Endothelial cell (in vitro differentiated cells): ENCODE data around the gene SLTM. TPM values are rescaled to one million over a fixed set of nuclear protein-coding genes. Genes with fewer than 3 reads are reported as not detected.
"Not testable (repeated sequence)": the region's sequence is repeated elsewhere in the genome, so short reads cannot be mapped to it uniquely, and the experiment has no call there.

ENCODE experiments used
- DNase-seq: peaks from one replicate; pipeline ENCODE4 v3.0.0; 2021; ENCODE audit warnings: low spot score
- H3K27ac Mint-ChIP-seq: one replicate; pipeline ENCODE4 v1.8.0; 2021; ENCODE audit warnings: mixed read lengths, inconsistent platforms; ENCODE audit not compliant: unreplicated experiment
- H3K27me3 Mint-ChIP-seq: one replicate; pipeline ENCODE4 v1.8.0; 2021; ENCODE audit warnings: mild to moderate bottlenecking, moderate library complexity, mixed read lengths, inconsistent platforms; ENCODE audit not compliant: unreplicated experiment
- H3K36me3 Mint-ChIP-seq: one replicate; pipeline ENCODE4 v1.8.0; 2021; ENCODE audit warnings: mild to moderate bottlenecking, low read depth, mixed read lengths, inconsistent platforms; ENCODE audit not compliant: unreplicated experiment
- H3K4me1 Mint-ChIP-seq: one replicate; pipeline ENCODE4 v1.8.0; 2021; ENCODE audit warnings: mild to moderate bottlenecking, mixed read lengths, inconsistent platforms; ENCODE audit not compliant: unreplicated experiment
- H3K4me3 Mint-ChIP-seq: one replicate; pipeline ENCODE4 v1.8.0; 2021; ENCODE audit warnings: mild to moderate bottlenecking, mixed read lengths, inconsistent platforms; ENCODE audit not compliant: unreplicated experiment
- H3K9me3 Mint-ChIP-seq: one replicate; pipeline ENCODE4 v1.8.0; 2021; ENCODE audit warnings: mixed read lengths, inconsistent platforms; ENCODE audit not compliant: unreplicated experiment
- total RNA-seq: library from RNA; stranded (reverse); fragmentation: NEBNext Ultra II Directional; extraction: Animal tissue kit (Norgen Biotek cat#: 25700); gene quantifications from one replicate; pipeline ENCODE4 v1.2.1, GENCODE V29; 2021; ENCODE audit not compliant: unreplicated experiment
- TF ChIP-seq, protein P1 (sequence below): fragments of 200-600 bp; sonication (generic); IDR thresholded peaks from one replicate; pipeline ENCODE4 v1.5.0; 2021; ENCODE audit warnings: antibody characterized with exemption; ENCODE audit not compliant: unreplicated experiment

The SLTM gene
- total RNA-seq, 1 donor from 2014 or later: 71.9 TPM

- TF ChIP-seq, protein P1, sequence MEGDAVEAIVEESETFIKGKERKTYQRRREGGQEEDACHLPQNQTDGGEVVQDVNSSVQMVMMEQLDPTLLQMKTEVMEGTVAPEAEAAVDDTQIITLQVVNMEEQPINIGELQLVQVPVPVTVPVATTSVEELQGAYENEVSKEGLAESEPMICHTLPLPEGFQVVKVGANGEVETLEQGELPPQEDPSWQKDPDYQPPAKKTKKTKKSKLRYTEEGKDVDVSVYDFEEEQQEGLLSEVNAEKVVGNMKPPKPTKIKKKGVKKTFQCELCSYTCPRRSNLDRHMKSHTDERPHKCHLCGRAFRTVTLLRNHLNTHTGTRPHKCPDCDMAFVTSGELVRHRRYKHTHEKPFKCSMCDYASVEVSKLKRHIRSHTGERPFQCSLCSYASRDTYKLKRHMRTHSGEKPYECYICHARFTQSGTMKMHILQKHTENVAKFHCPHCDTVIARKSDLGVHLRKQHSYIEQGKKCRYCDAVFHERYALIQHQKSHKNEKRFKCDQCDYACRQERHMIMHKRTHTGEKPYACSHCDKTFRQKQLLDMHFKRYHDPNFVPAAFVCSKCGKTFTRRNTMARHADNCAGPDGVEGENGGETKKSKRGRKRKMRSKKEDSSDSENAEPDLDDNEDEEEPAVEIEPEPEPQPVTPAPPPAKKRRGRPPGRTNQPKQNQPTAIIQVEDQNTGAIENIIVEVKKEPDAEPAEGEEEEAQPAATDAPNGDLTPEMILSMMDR: no peak
- Mint-ChIP-seq H3K27ac (no peak overlapping the region), H3K9me3 (no peaks in the 10 kb centered on the region), H3K36me3 (peaks cover 47% of the 10 kb centered on the region), H3K4me1 (no peaks in the 10 kb centered on the region), H3K4me3 (peak overlapping the region; percentile 68), H3K27me3 (no peaks in the 10 kb centered on the region)
- no peak for DNase-seq
Observed at GRCh38 chr15:58886921-58887320, 46.6 kb downstream of the SLTM start.

DNA sequence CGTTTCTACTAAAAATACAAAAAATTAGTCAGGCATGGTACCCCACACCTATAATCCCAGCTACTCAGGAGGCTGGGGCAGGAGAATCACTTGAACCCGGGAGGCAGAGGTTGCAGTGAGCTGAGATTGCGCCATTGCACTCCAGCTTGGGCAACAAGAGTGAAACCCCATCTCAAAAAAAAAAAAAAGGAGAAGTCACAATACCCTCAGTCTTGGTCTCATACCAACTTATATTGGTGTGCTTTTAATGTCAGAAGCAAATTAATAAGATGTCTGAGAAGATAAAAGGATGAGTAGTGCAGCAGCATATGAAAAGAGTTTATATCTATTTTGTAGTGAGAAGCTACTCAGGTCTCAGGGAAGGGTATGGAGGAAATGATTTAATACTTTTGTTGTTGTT, 49.6 kb downstream of the SLTM start:
- not testable (repeated sequence) for H3K27ac Mint-ChIP-seq, DNase-seq, H3K9me3 Mint-ChIP-seq, H3K4me3 Mint-ChIP-seq, H3K27me3 Mint-ChIP-seq, H3K4me1 Mint-ChIP-seq
- H3K36me3 Mint-ChIP-seq: peaks cover 48% of the 10 kb centered on the region

- peaks cover under 1% of the 10 kb centered on the region for H3K4me1 Mint-ChIP-seq
- DNase-seq: no peak
- H3K27ac Mint-ChIP-seq: no peak overlapping the region
- no peaks in the 10 kb centered on the region for H3K9me3 Mint-ChIP-seq
- H3K27me3 Mint-ChIP-seq: no peaks in the 10 kb centered on the region
- TF ChIP-seq, protein P1: no peak
- no peak overlapping the region for H3K4me3 Mint-ChIP-seq
- peaks cover 43% of the 10 kb centered on the region for H3K36me3 Mint-ChIP-seq
Observed at GRCh38 chr15:58882243-58882642, 51.2 kb downstream of the SLTM start.

DNA sequence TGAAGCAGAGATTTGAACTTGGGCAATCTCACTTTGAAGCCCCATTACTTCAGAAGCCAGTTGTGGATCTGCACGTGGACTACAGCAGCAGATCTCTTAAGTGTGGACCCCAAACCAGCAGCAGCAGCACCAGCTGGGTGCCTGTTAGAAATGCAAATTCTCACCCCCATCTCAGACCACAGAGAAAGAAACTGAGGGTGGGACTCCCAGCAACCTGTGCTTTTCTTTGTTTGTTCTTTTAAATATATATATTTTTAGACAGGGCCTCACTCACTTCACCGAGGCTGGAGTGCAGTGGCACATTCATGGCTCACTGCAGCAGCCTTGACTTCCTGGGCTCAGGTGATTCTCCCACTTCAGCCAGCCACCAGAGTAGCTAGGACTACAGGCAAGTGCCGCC, 53.2 kb downstream of the SLTM start:
- Mint-ChIP-seq H3K4me3 (no peak overlapping the region), H3K27me3 (peaks cover 4% of the 10 kb centered on the region), H3K4me1 (peaks cover 10% of the 10 kb centered on the region), H3K27ac (no peak overlapping the region), H3K36me3 (peaks cover 39% of the 10 kb centered on the region), H3K9me3 (no peaks in the 10 kb centered on the region)
- no peak for DNase-seq
- TF ChIP-seq, protein P1: no peak

GRCh38 chr15:58877999-58878825, 55.3 kb downstream of the SLTM start:
- H3K27ac Mint-ChIP-seq: no peak overlapping the region
- peak overlapping the region; percentile 48 for H3K4me3 Mint-ChIP-seq
- TF ChIP-seq, protein P1: no peak
- peaks cover 31% of the 10 kb centered on the region for H3K36me3 Mint-ChIP-seq
- no peaks in the 10 kb centered on the region for H3K9me3 Mint-ChIP-seq
- peaks cover 10% of the 10 kb centered on the region for H3K4me1 Mint-ChIP-seq
- no peak for DNase-seq
- H3K27me3 Mint-ChIP-seq: peaks cover 4% of the 10 kb centered on the region
